ENCODE data around the gene EREG. TPM values are rescaled to one million over a fixed set of nuclear protein-coding genes. Genes with fewer than 3 reads are reported as not detected.

The EREG gene
- polyA plus RNA-seq, 1 donor (not counting 4 experiments of a cell fraction or from before 2014, with no cell fraction given) = 38.7 TPM

GRCh38 chr4:74331944-74332343 lies 33.0 kb upstream of the EREG start:
- dilution Hi-C loops (cut with MboI; ENCODE audit: extremely low pct_ligation_motif_present, low sequenced_read_pairs) = no loop called here
- DNase-seq (ENCODE audit: low read depth, low spot score) (no peak), FAIRE-seq (no peak)
- H3K9me3 ChIP-seq (ENCODE audit: control insufficient read depth, low read depth, low read length) = no peaks in the 10 kb centered on the region
- peaks cover 21% of the 10 kb centered on the region for H3K4me1 ChIP-seq (ENCODE audit: control insufficient read depth, extremely low read depth, insufficient read depth, low read length)
- no peaks in the 10 kb centered on the region for H3K36me3 ChIP-seq (ENCODE audit: control insufficient read depth in 2 of 2, extremely low read depth in 1 of 2, insufficient read depth in 2 of 2, low read length in 2 of 2)
- H3K4me3 ChIP-seq (ENCODE audit: control insufficient read depth in 2 of 3, extremely low read depth in 1 of 3, insufficient read depth in 2 of 3, low read depth in 1 of 3, low read length in 3 of 3) = no peak overlapping the region
- no peak overlapping the region for H2AFZ ChIP-seq (ENCODE audit: control insufficient read depth, low read length)
- TF ChIP-seq, protein P1, sequence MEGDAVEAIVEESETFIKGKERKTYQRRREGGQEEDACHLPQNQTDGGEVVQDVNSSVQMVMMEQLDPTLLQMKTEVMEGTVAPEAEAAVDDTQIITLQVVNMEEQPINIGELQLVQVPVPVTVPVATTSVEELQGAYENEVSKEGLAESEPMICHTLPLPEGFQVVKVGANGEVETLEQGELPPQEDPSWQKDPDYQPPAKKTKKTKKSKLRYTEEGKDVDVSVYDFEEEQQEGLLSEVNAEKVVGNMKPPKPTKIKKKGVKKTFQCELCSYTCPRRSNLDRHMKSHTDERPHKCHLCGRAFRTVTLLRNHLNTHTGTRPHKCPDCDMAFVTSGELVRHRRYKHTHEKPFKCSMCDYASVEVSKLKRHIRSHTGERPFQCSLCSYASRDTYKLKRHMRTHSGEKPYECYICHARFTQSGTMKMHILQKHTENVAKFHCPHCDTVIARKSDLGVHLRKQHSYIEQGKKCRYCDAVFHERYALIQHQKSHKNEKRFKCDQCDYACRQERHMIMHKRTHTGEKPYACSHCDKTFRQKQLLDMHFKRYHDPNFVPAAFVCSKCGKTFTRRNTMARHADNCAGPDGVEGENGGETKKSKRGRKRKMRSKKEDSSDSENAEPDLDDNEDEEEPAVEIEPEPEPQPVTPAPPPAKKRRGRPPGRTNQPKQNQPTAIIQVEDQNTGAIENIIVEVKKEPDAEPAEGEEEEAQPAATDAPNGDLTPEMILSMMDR (optimal IDR thresholded peaks at IDR 0.05 in 1 of 3, IDR thresholded peaks at IDR 0.05 in 1 of 3, conservative IDR thresholded peaks at IDR 0.05 in 1 of 3; ENCODE audit: extremely low read depth in 1 of 3, insufficient read depth in 2 of 3, low read length in 3 of 3) = no peak
- TF ChIP-seq EZH2 (IDR thresholded peaks at IDR 0.05; ENCODE audit: low read length) = no peak
- H3K9ac ChIP-seq (ENCODE audit: control insufficient read depth, extremely low read depth, insufficient read depth, low read length) = no peak overlapping the region
- no peaks in the 10 kb centered on the region for H3K27me3 ChIP-seq (ENCODE audit: control insufficient read depth, extremely low read depth, insufficient read depth, low read length)
- no peaks in the 10 kb centered on the region for H3K9me1 ChIP-seq (ENCODE audit: control insufficient read depth, extremely low read depth, insufficient read depth, low read length)
- H4K20me1 ChIP-seq (ENCODE audit: control insufficient read depth, extremely low read depth, insufficient read depth, low read length) = no peaks in the 10 kb centered on the region
- H3K79me2 ChIP-seq (ENCODE audit: control insufficient read depth, insufficient read depth, low read length) = no peaks in the 10 kb centered on the region
- no peak overlapping the region for H3K27ac ChIP-seq (ENCODE audit: control insufficient read depth, insufficient read depth, low read length)
- H3K4me2 ChIP-seq (ENCODE audit: control insufficient read depth, extremely low read depth, insufficient read depth, low read depth, low read length) = no peak overlapping the region

GRCh38 chr4:74334636-74335035 lies 30.3 kb upstream of the EREG start:
- dilution Hi-C loops (cut with MboI; ENCODE audit: extremely low pct_ligation_motif_present, low sequenced_read_pairs) = no loop called here
- DNase-seq (ENCODE audit: low read depth, low spot score) = no peak

More at GRCh38 chr4:74334636-74335035, 30.3 kb upstream of the EREG start:
- Histone ChIP-seq H2AFZ (ENCODE audit: control insufficient read depth, low read length) (no peak overlapping the region), H3K9me1 (ENCODE audit: control insufficient read depth, extremely low read depth, insufficient read depth, low read length) (no peaks in the 10 kb centered on the region), H3K4me3 (ENCODE audit: control insufficient read depth in 2 of 3, extremely low read depth in 1 of 3, insufficient read depth in 2 of 3, low read depth in 1 of 3, low read length in 3 of 3) (no peak overlapping the region), H3K4me2 (ENCODE audit: control insufficient read depth, extremely low read depth, insufficient read depth, low read depth, low read length) (no peak overlapping the region), H3K36me3 (ENCODE audit: control insufficient read depth in 2 of 2, extremely low read depth in 1 of 2, insufficient read depth in 2 of 2, low read length in 2 of 2) (no peaks in the 10 kb centered on the region), H3K4me1 (ENCODE audit: control insufficient read depth, extremely low read depth, insufficient read depth, low read length) (no peaks in the 10 kb centered on the region), H3K79me2 (ENCODE audit: control insufficient read depth, insufficient read depth, low read length) (no peaks in the 10 kb centered on the region), H3K9me3 (ENCODE audit: control insufficient read depth, low read depth, low read length) (no peaks in the 10 kb centered on the region), H4K20me1 (ENCODE audit: control insufficient read depth, extremely low read depth, insufficient read depth, low read length) (no peaks in the 10 kb centered on the region), H3K9ac (ENCODE audit: control insufficient read depth, extremely low read depth, insufficient read depth, low read length) (no peak overlapping the region), H3K27me3 (ENCODE audit: control insufficient read depth, extremely low read depth, insufficient read depth, low read length) (no peaks in the 10 kb centered on the region), H3K27ac (ENCODE audit: control insufficient read depth, insufficient read depth, low read length) (no peak overlapping the region)
- FAIRE-seq = no peak
- TF ChIP-seq EZH2 (IDR thresholded peaks at IDR 0.05; ENCODE audit: low read length) = no peak
- TF ChIP-seq, protein P1 (optimal IDR thresholded peaks at IDR 0.05 in 1 of 3, IDR thresholded peaks at IDR 0.05 in 1 of 3, conservative IDR thresholded peaks at IDR 0.05 in 1 of 3; ENCODE audit: extremely low read depth in 1 of 3, insufficient read depth in 2 of 3, low read length in 3 of 3) = no peak

All from keratinocyte (primary cell).